ENCODE data around the gene CACNA1G. TPM values are rescaled to one million over a fixed set of nuclear protein-coding genes. Genes with fewer than 3 reads are reported as not detected.

The CACNA1G gene
- total RNA-seq, 2 donors from 2014 or later = 0.07 to 0.14 TPM

- no peak overlapping the region for H3K27ac Mint-ChIP-seq
Observed at GRCh38 chr17:50635732-50635981, 75.1 kb downstream of the CACNA1G start.

DNA sequence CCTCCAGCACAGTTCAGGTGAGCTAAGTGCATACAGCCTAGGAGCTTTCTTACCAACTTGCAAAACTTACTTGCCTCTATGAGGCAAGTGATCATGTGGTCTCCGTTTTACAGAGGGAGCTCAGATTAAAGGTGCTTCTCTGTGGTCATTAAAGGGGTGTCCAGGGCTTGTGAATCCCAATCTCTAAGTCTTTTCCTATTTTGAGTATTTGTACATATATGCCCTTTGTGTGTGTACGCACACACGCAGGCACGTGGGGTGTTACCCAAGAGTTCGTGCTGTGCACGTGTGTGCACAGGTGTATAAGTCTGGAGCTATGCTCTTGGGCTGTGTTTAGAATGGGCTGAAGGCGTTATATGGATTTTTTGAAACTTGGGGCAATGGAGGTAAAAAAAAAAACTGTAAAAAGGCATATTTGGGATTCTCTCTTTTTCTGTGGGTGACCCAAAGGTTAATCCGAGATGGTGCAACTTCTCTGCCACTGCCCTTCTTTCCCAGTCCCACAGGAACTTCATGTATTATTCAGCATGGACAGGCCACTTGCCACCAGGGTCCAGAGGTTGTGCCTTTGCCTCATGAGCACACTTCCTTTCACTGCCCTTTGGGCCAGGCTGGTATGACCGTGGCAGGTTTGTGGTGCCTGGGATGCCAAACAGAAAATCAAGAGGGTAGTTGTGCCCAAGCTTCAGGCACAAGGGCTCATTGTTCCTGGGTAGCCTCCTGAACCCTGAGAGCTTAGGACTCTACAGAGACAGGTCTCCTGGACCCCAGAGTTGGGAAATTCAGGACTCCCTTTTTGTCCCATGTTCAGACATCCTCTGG lies 75.7 kb downstream of the CACNA1G start:
- H3K4me3 Mint-ChIP-seq = no peak overlapping the region
- H3K36me3 Mint-ChIP-seq (ENCODE audit: insufficient read depth in 2 of 2) = no peaks in the 10 kb centered on the region
- H3K27ac Mint-ChIP-seq = no peak overlapping the region
- H3K9me3 Mint-ChIP-seq = no peaks in the 10 kb centered on the region
- no peaks in the 10 kb centered on the region for H3K4me1 Mint-ChIP-seq (ENCODE audit: low read depth)
- no peak for ATAC-seq (replicated peaks in 1 of 2)
- DNase-seq = no peak
- H3K27me3 Mint-ChIP-seq (ENCODE audit: low read depth) = peaks cover 59% of the 10 kb centered on the region

More at GRCh38 chr17:50635732-50635981, 75.1 kb downstream of the CACNA1G start:
- Mint-ChIP-seq H3K4me1 (ENCODE audit: low read depth) (no peaks in the 10 kb centered on the region), H3K36me3 (ENCODE audit: insufficient read depth in 2 of 2) (no peaks in the 10 kb centered on the region), H3K4me3 (no peak overlapping the region), H3K9me3 (no peaks in the 10 kb centered on the region), H3K27me3 (ENCODE audit: low read depth) (peaks cover 62% of the 10 kb centered on the region)
- ATAC-seq (replicated peaks in 1 of 2) = no peak
- DNase-seq = no peak

DNA sequence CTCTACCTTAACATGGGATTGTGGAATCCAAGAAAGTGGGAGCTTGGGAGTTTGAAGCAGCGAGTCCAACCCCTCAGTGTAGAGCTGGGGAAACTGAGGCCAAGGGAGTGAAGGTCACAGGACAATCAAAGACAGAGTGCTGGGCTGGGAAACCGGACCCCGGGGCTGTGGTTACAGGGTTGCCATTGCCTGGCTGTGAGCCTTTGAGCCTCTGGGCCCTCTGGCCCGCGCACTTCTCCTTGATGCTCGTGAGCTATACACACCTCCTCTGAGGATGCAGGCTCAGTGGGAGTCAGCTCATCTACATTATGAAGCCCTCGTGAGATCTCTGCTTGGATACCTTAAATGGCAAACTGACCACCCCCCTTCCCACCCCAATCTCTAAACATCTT lies 76.3 kb downstream of the CACNA1G start:
- DNase-seq (no peak), ATAC-seq (replicated peaks in 1 of 2) (no peak)
- Mint-ChIP-seq H3K36me3 (ENCODE audit: insufficient read depth in 2 of 2) (no peaks in the 10 kb centered on the region), H3K4me3 (no peak overlapping the region), H3K9me3 (no peaks in the 10 kb centered on the region), H3K27me3 (ENCODE audit: low read depth) (peaks cover 55% of the 10 kb centered on the region), H3K4me1 (ENCODE audit: low read depth) (no peaks in the 10 kb centered on the region), H3K27ac (no peak overlapping the region)

- H3K4me3 Mint-ChIP-seq = no peak overlapping the region
- no peaks in the 10 kb centered on the region for H3K4me1 Mint-ChIP-seq (ENCODE audit: low read depth)
- H3K27me3 Mint-ChIP-seq (ENCODE audit: low read depth) = peaks cover 42% of the 10 kb centered on the region
Observed at GRCh38 chr17:50637829-50638605, 77.5 kb downstream of the CACNA1G start.

DNA sequence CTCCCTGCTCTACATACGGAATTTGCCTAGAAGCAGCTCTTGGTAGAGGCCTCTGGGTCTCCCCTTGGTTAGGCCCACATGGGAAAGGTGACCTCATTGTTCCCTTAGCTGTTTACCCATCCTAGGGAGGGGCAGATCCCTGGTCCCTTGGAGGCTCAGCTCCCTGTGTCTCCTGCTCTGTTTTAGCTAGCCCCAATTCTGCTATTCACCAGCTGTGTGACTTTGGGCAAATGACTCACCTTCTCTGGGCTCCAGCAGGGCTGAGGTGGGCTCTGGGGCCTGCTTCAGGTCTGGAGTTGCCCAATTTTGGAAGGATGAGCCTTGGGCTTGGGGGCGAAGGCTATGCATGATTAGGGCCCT lies 78.1 kb downstream of the CACNA1G start:
- H3K4me3 Mint-ChIP-seq = no peak overlapping the region
- H3K27ac Mint-ChIP-seq = no peak overlapping the region
- H3K9me3 Mint-ChIP-seq = no peaks in the 10 kb centered on the region
- no peaks in the 10 kb centered on the region for H3K36me3 Mint-ChIP-seq (ENCODE audit: insufficient read depth in 2 of 2)
- no peak for DNase-seq
- no peaks in the 10 kb centered on the region for H3K4me1 Mint-ChIP-seq (ENCODE audit: low read depth)
- peaks cover 37% of the 10 kb centered on the region for H3K27me3 Mint-ChIP-seq (ENCODE audit: low read depth)
- ATAC-seq (replicated peaks in 1 of 2) = no peak

More at GRCh38 chr17:50637829-50638605, 77.5 kb downstream of the CACNA1G start:
- no peak for DNase-seq
- Mint-ChIP-seq H3K9me3 (no peaks in the 10 kb centered on the region), H3K36me3 (ENCODE audit: insufficient read depth in 2 of 2) (no peaks in the 10 kb centered on the region), H3K27ac (no peak overlapping the region)
- ATAC-seq (replicated peaks in 1 of 2) = no peak

- H3K4me3 Mint-ChIP-seq = no peak overlapping the region
- peaks cover 31% of the 10 kb centered on the region for H3K27me3 Mint-ChIP-seq (ENCODE audit: low read depth)
Observed at GRCh38 chr17:50638966-50639713, 78.6 kb downstream of the CACNA1G start.

GRCh38 chr17:50640686-50641351 lies 80.3 kb downstream of the CACNA1G start:
- H3K4me3 Mint-ChIP-seq = no peak overlapping the region
- no peak for ATAC-seq (replicated peaks in 1 of 2)
- H3K9me3 Mint-ChIP-seq = no peaks in the 10 kb centered on the region

More at GRCh38 chr17:50638966-50639713, 78.6 kb downstream of the CACNA1G start:
- Mint-ChIP-seq H3K27ac (no peak overlapping the region), H3K9me3 (no peaks in the 10 kb centered on the region), H3K36me3 (ENCODE audit: insufficient read depth in 2 of 2) (no peaks in the 10 kb centered on the region), H3K4me1 (ENCODE audit: low read depth) (no peaks in the 10 kb centered on the region)
- no peak for ATAC-seq (replicated peaks in 1 of 2)
- DNase-seq = no peak

GRCh38 chr17:50641357-50641756 lies 80.8 kb downstream of the CACNA1G start:
- Mint-ChIP-seq H3K27ac (no peak overlapping the region), H3K36me3 (ENCODE audit: insufficient read depth in 2 of 2) (no peaks in the 10 kb centered on the region), H3K4me1 (ENCODE audit: low read depth) (no peaks in the 10 kb centered on the region), H3K9me3 (no peaks in the 10 kb centered on the region), H3K4me3 (no peak overlapping the region), H3K27me3 (ENCODE audit: low read depth) (peaks cover 26% of the 10 kb centered on the region)
- no peak for ATAC-seq (replicated peaks in 1 of 2)
- DNase-seq = no peak

More at GRCh38 chr17:50640686-50641351, 80.3 kb downstream of the CACNA1G start:
- H3K4me1 Mint-ChIP-seq (ENCODE audit: low read depth) = no peaks in the 10 kb centered on the region
- DNase-seq = no peak
- no peaks in the 10 kb centered on the region for H3K36me3 Mint-ChIP-seq (ENCODE audit: insufficient read depth in 2 of 2)
- H3K27ac Mint-ChIP-seq = no peak overlapping the region
- peaks cover 26% of the 10 kb centered on the region for H3K27me3 Mint-ChIP-seq (ENCODE audit: low read depth)

GRCh38 chr17:50642071-50642721 lies 81.7 kb downstream of the CACNA1G start:
- DNase-seq (no peak), ATAC-seq (replicated peaks in 1 of 2) (no peak)
- no peaks in the 10 kb centered on the region for H3K4me1 Mint-ChIP-seq (ENCODE audit: low read depth)
- no peaks in the 10 kb centered on the region for H3K36me3 Mint-ChIP-seq (ENCODE audit: insufficient read depth in 2 of 2)
- H3K27me3 Mint-ChIP-seq (ENCODE audit: low read depth) = peaks cover 22% of the 10 kb centered on the region
- H3K4me3 Mint-ChIP-seq = no peak overlapping the region
- no peak overlapping the region for H3K27ac Mint-ChIP-seq
- no peaks in the 10 kb centered on the region for H3K9me3 Mint-ChIP-seq

DNA sequence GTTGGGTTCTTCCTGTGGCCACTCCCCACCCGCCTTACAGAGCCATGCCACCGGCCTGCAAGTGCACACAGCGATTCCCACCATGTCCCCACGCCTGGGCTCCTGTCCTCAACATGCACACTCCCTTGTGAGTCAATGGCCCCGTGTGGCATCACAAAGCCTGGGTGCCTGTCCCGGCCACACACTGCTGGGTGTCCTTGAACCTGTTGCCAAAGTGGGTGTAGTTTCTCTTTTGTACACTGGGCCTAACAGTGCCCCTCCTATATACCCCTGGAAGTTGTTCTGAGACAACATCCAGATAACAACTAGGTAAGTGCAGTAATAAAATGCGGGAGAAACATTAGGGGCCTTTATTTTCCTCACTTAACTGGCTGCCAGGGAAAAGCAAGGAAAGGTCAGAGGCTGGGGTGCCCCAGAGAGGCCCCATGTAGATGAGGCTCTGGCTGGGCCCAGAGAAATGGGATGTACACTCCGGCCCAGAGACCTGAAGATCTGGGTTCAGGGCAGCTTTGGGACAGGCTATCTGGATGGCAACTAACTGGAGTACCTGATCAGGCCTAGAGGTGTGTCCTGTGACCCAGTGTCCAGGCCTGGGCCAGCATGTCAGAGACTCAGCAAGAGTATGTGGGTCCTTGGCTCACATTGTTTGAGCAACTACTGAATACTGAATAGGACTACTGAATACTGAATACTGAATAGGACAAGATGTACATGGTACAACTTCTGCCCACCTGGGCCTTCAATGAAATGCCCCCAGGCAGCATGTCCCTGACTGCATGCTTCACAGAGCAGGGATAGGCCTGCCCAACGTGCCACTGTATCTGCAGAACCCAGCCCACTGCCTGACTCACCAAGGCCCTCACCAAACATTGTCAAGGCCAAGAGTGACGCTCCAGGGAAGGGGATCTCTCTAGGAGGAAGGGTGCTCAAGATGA lies 82.5 kb downstream of the CACNA1G start:
- Mint-ChIP-seq H3K4me3 (no peak overlapping the region), H3K36me3 (ENCODE audit: insufficient read depth in 2 of 2) (no peaks in the 10 kb centered on the region), H3K27me3 (ENCODE audit: low read depth) (peaks cover 17% of the 10 kb centered on the region), H3K4me1 (ENCODE audit: low read depth) (no peaks in the 10 kb centered on the region), H3K9me3 (no peaks in the 10 kb centered on the region), H3K27ac (no peak overlapping the region)
- DNase-seq = no peak
- no peak for ATAC-seq (replicated peaks in 1 of 2)

- Mint-ChIP-seq H3K9me3 (no peaks in the 10 kb centered on the region), H3K4me3 (no peak overlapping the region), H3K27ac (no peak overlapping the region), H3K4me1 (ENCODE audit: low read depth) (no peaks in the 10 kb centered on the region), H3K27me3 (ENCODE audit: low read depth) (peaks cover 20% of the 10 kb centered on the region), H3K36me3 (ENCODE audit: insufficient read depth in 2 of 2) (no peaks in the 10 kb centered on the region)
- DNase-seq (no peak), ATAC-seq (replicated peaks in 1 of 2) (no peak)
Observed at GRCh38 chr17:50645748-50646682, 85.5 kb downstream of the CACNA1G start.
